ENCODE data around the gene TRAM2. TPM values are rescaled to one million over a fixed set of nuclear protein-coding genes. Genes with fewer than 3 reads are reported as not detected.

Gene TRAM2
- total and polyA plus RNA-seq, 12 donors, result 2.2 to 17.9 (median 10.3) TPM

GRCh38 chr6:52579006-52579660 is 2.3 kb upstream of the TRAM2 start:
- Histone ChIP-seq H3K36me3 (replicated peaks in 1 of 2) (no peaks in the 10 kb centered on the region), H3K27ac (no peak overlapping the region), H3K27me3 (no peaks in the 10 kb centered on the region), H3K4me3 (no peak overlapping the region), H3K9me3 (replicated peaks in 1 of 3) (no peaks in the 10 kb centered on the region), H3K4me1 (replicated peaks in 1 of 2) (peaks cover 17 to 25% of the 10 kb centered on the region in 2 donors)
- intact Hi-C loops (cut with DNase I), result loop anchor here (10.0 kb wide), 2 partner anchors 74 to 154 kb away; partner anchors contain the start of gene EFHC1 (in 1 of the 2)
- TF ChIP-seq CTCF (IDR thresholded peaks at IDR 0.05) (no peak), POLR2A (IDR thresholded peaks at IDR 0.05) (no peak)
- WGBS, 4 donors, result 92 to 95% (median 94%) methylated on average over 6 of the region's 6 CpGs
- no peak for DNase-seq

GRCh38 chr6:52577778-52578463 is 1.1 kb upstream of the TRAM2 start:
- no peaks in the 10 kb centered on the region for H3K9me3 ChIP-seq (replicated peaks in 1 of 3)
- H3K4me1 ChIP-seq (replicated peaks in 1 of 2), result peaks cover 22 to 28% of the 10 kb centered on the region in 2 donors
- TF ChIP-seq CTCF (IDR thresholded peaks at IDR 0.05), result no peak
- TF ChIP-seq POLR2A (IDR thresholded peaks at IDR 0.05), result no peak
- WGBS, 4 donors, result 53 to 59% (median 55%) methylated on average over 9 of the region's 9 CpGs
- H3K4me3 ChIP-seq, result peak overlapping the region; percentile 52 to 94 (median 84)
- H3K27me3 ChIP-seq, result no peaks in the 10 kb centered on the region
- H3K36me3 ChIP-seq (replicated peaks in 1 of 2), result no peaks in the 10 kb centered on the region
- DNase-seq, result no peak
- intact Hi-C loops (cut with DNase I), result loop anchor here (10.0 kb wide), 2 partner anchors 73 to 153 kb away; partner anchors contain the start of gene EFHC1 (in 1 of the 2)
- H3K27ac ChIP-seq, result peak overlapping the region; percentile 91 to 100 (median 98)

GRCh38 chr6:52576392-52577021 is 353 bp downstream of the TRAM2 start:
- H3K4me1 ChIP-seq (replicated peaks in 1 of 2), result peaks cover 25 to 29% of the 10 kb centered on the region in 2 donors
- WGBS, 4 donors, result 0 to 1% (median 0%) methylated on average over 1 to 51 of the region's 51 CpGs
- no peaks in the 10 kb centered on the region for H3K36me3 ChIP-seq (replicated peaks in 1 of 2)
- no peaks in the 10 kb centered on the region for H3K9me3 ChIP-seq (replicated peaks in 1 of 3)
- H3K4me3 ChIP-seq, result peak overlapping the region in 3 of 4 donors; percentile 68 to 94 (median 75)
- intact Hi-C loops (cut with DNase I), result loop anchor here (10.0 kb wide), 2 partner anchors 72 to 152 kb away; partner anchors contain the start of gene EFHC1 (in 1 of the 2)
- H3K27me3 ChIP-seq, result no peaks in the 10 kb centered on the region
- H3K27ac ChIP-seq, result peak overlapping the region in 4 of 5 donors; percentile 10 to 100 (median 98)
- TF ChIP-seq CTCF (IDR thresholded peaks at IDR 0.05) (peak; percentile 21 to 60 (median 46)), POLR2A (IDR thresholded peaks at IDR 0.05) (no peak)
- peak; percentile 60 to 79 (median 71) for DNase-seq

- Histone ChIP-seq H3K27ac (peak overlapping the region in 3 of 5 donors; percentile 98 to 100 (median 99)), H3K9me3 (replicated peaks in 1 of 3) (no peaks in the 10 kb centered on the region), H3K4me3 (peak overlapping the region in 2 of 4 donors; percentile 75 to 94), H3K27me3 (no peaks in the 10 kb centered on the region), H3K4me1 (replicated peaks in 1 of 2) (peaks cover 25 to 31% of the 10 kb centered on the region in 2 donors), H3K36me3 (replicated peaks in 1 of 2) (no peaks in the 10 kb centered on the region)
- intact Hi-C loops (cut with DNase I), result loop anchor here (10.0 kb wide), 2 partner anchors 71 to 151 kb away; partner anchors contain the start of gene EFHC1 (in 1 of the 2)
- WGBS, 4 donors, result 33 to 41% (median 38%) methylated on average over 8 of the region's 8 CpGs
- TF ChIP-seq POLR2A (IDR thresholded peaks at IDR 0.05), result no peak
- TF ChIP-seq CTCF (IDR thresholded peaks at IDR 0.05), result no peak
- peak in 1 of 7 donors; percentile 32 for DNase-seq
These were observed 837 bp downstream of the TRAM2 start for GRCh38 chr6:52576054-52576391.

Measured in adrenal gland (tissue), 12 donors.